Sigmoid colon (tissue), 4 donors: ENCODE data around the gene HMGCL.

ENCODE experiments used
- CTCF ChIP-seq, 4 experiments: fragments of 450-650 bp in 3 of 4; fragments of 200-600 bp in 1 of 4; IDR thresholded peaks; one replicate each; pipeline ENCODE4 v1.5.1; 2016 to 2019; ENCODE audit warnings: antibody characterized with exemption in 4 of 4, mild to moderate bottlenecking in 3 of 4, moderate library complexity in 2 of 4
- EP300 ChIP-seq, 4 donors: sonication (generic); formaldehyde crosslinking; IDR thresholded peaks; one replicate each; pipeline ENCODE4 v1.6.1; 2017; ENCODE audit warnings: antibody characterized with exemption in 4 of 4
- POLR2A ChIP-seq, 2 donors: fragments of 450-650 bp; IDR thresholded peaks; one replicate each; pipeline ENCODE4 v1.6.1; 2016; ENCODE audit warnings: antibody characterized with exemption in 2 of 2, mild to moderate bottlenecking in 2 of 2, moderate library complexity in 2 of 2
- POLR2AphosphoS5 ChIP-seq, 4 donors: sonication (generic); formaldehyde crosslinking; IDR thresholded peaks; one replicate each; pipeline ENCODE4 v1.6.1; 2017; ENCODE audit warnings: antibody characterized with exemption in 4 of 4

GRCh38 chr1:23804183-23804835 lies 20.9 kb downstream of the HMGCL start:
- TF ChIP-seq POLR2AphosphoS5 (IDR thresholded peaks at IDR 0.05) (no peak), CTCF (IDR thresholded peaks at IDR 0.05) (no peak), POLR2A (IDR thresholded peaks at IDR 0.05) (no peak), EP300 (IDR thresholded peaks at IDR 0.05) (no peak)
